Activated naive CD4-positive, alpha-beta T cell treated with anti-CD3 and anti-CD28 coated beads, Interleukin-2, amount 10 ng/mL, durations not matched to agents 7 days and 5 days (primary cell): ENCODE data around the gene CCNG2.

ENCODE experiments used
- CTCF ChIA-PET: fragments of 350-600 bp; sonication (Branson Sonifier 250); formaldehyde crosslinking; loops from one replicate; lab custom pipeline; 2021; ENCODE audit warnings: antibody characterized with exemption; lab: Charles Lee
- DNase-seq: peaks from one replicate; pipeline ENCODE4 v3.0.0-alpha.2; 2020
- H3K27ac Mint-ChIP-seq: one replicate; pipeline ENCODE4 v1.8.0; 2021; ENCODE audit warnings: mild to moderate bottlenecking, moderate library complexity, mixed read lengths
- H3K27me3 Mint-ChIP-seq: one replicate; pipeline ENCODE4 v1.8.0; 2021; ENCODE audit warnings: mild to moderate bottlenecking, mixed read lengths
- H3K36me3 Mint-ChIP-seq: one replicate; pipeline ENCODE4 v1.8.0; 2021; ENCODE audit warnings: mixed read lengths
- H3K4me1 Mint-ChIP-seq: one replicate; pipeline ENCODE4 v1.8.0; 2021; ENCODE audit warnings: mixed read lengths
- H3K4me3 Mint-ChIP-seq: one replicate; pipeline ENCODE4 v1.8.0; 2021; ENCODE audit warnings: mild to moderate bottlenecking, moderate library complexity, mixed read lengths
- H3K9me3 Mint-ChIP-seq: one replicate; pipeline ENCODE4 v1.8.0; 2021; ENCODE audit warnings: mixed read lengths

The CCNG2 gene

DNA sequence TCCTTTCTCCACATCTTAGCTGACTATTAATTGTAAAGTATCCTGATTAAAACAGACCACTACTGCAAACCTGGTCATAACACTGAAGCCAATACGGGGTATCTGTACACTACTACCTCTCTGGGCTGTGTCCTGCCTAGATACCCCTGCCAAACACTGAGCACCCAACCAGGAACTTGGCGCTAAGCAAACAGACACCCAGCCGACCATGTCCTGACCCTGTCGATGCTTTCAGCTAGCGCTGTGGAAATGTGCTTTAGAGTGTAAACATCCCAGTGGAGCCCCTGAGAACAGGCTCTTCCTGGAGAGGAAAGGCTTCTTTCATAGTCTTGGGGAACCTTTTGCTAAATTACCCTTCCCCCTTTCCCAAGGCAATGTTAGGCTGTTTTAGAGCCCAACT lies 52.9 kb downstream of the CCNG2 start:
- H3K36me3 Mint-ChIP-seq, result no peaks in the 10 kb centered on the region
- no peaks in the 10 kb centered on the region for H3K4me1 Mint-ChIP-seq
- H3K9me3 Mint-ChIP-seq, result no peaks in the 10 kb centered on the region
- CTCF ChIA-PET, result no interaction called here
- H3K4me3 Mint-ChIP-seq, result no peak overlapping the region
- H3K27me3 Mint-ChIP-seq, result peaks cover 9% of the 10 kb centered on the region
- no peak overlapping the region for H3K27ac Mint-ChIP-seq
- no peak for DNase-seq

DNA sequence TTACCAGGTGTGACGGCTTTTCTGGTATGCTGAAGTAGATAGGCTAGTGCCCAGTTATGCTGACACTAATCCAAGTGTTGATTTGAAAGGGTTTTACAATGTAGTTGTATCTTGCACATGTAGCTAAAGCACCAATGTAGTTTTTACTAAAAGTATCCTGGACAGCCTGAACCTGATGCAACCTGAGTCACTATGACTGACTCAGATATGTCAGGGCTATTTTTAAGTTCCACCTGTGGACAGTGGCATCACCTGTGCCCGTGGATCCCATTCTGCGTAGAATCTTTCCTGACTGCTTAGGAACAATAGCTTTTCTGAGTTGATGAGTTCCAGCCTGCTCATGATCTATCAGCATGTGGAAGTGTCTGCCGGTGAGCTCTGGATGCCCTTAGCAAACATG lies 58.1 kb downstream of the CCNG2 start:
- CTCF ChIA-PET, result interaction anchor here (1.1 to 2.8 kb wide), 4 partner anchors 11 to 150 kb away, joined by 3 to 9 read pairs (median 4); no protein-coding TSS in a partner anchor
- no peaks in the 10 kb centered on the region for H3K4me1 Mint-ChIP-seq
- H3K4me3 Mint-ChIP-seq, result no peak overlapping the region
- no peaks in the 10 kb centered on the region for H3K9me3 Mint-ChIP-seq
- H3K27me3 Mint-ChIP-seq, result peaks cover 5% of the 10 kb centered on the region
- no peak overlapping the region for H3K27ac Mint-ChIP-seq
- no peaks in the 10 kb centered on the region for H3K36me3 Mint-ChIP-seq
- no peak for DNase-seq

DNA sequence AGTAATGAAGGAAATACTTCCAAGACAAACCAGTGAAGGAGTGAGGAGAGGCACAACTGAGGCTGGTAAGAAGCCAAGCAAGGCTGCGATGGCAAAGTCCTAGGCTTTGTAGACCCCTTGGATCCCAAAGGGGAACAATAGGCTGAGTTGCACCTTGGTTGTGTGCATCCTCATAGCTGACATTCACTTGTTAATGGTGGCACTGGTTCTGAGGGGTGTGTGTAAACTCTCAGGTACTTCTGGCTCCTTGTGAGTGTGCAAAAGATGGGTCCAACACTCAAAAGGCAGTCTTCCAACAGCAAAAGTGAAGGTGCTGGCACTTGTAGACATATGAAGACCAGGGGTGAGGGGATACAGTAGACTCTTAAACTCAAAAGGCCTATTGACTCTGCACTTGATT lies 60.5 kb downstream of the CCNG2 start:
- no peaks in the 10 kb centered on the region for H3K4me1 Mint-ChIP-seq
- DNase-seq, result no peak
- peaks cover 10% of the 10 kb centered on the region for H3K27me3 Mint-ChIP-seq
- CTCF ChIA-PET, result no interaction called here
- H3K36me3 Mint-ChIP-seq, result no peaks in the 10 kb centered on the region
- no peak overlapping the region for H3K27ac Mint-ChIP-seq
- H3K9me3 Mint-ChIP-seq, result no peaks in the 10 kb centered on the region
- no peak overlapping the region for H3K4me3 Mint-ChIP-seq

DNA sequence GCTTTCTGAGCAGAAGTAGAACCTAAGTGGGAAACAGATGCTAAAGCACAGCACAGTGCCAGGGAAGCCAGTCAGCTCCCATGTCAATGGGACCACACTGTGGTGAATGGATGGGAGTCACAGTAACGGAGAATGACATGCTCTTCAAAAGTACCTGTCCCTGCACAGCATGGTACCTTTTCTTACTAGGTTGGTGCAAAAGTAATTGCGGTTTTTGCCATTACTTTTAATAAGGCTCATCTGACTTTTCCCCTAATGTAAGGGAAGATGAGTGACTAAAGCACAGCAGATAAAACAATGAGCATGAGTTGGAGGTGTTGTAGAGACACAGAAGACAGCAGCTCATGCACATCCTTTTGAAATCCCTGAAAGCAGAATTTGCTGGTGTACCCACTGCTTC lies 62.3 kb downstream of the CCNG2 start:
- no peak for DNase-seq

More for the DNA sequence above, 62.3 kb downstream of the CCNG2 start:
- no peak overlapping the region for H3K27ac Mint-ChIP-seq
- H3K9me3 Mint-ChIP-seq, result no peaks in the 10 kb centered on the region
- no peaks in the 10 kb centered on the region for H3K36me3 Mint-ChIP-seq
- CTCF ChIA-PET, result no interaction called here
- H3K4me1 Mint-ChIP-seq, result no peaks in the 10 kb centered on the region
- peaks cover 9% of the 10 kb centered on the region for H3K27me3 Mint-ChIP-seq
- H3K4me3 Mint-ChIP-seq, result no peak overlapping the region
